AG04450 (cell line): Measurements from ENCODE around the gene LMBRD1. TPM values are rescaled to one million over a fixed set of nuclear protein-coding genes. Genes with fewer than 3 reads are reported as not detected.

ENCODE experiments used
- CTCF ChIA-PET: fragments of 300-600, 350-600 bp; formaldehyde crosslinking; extraction: SDS; loops from one replicate; lab custom pipeline; 2022; ENCODE audit warnings: antibody characterized with exemption, inconsistent platforms; lab: Charles Lee
- POLR2A ChIA-PET: fragments of 350-600 bp; formaldehyde crosslinking; extraction: SDS; loops from one replicate; lab custom pipeline; 2021; ENCODE audit warnings: antibody characterized with exemption, inconsistent platforms; lab: Yijun Ruan, JAX
- DNase-seq: peaks from one replicate; pipeline ENCODE4 v3.0.0-alpha.2; 2011; ENCODE audit warnings: low read depth, low spot score
- H3K27ac ChIP-seq: one replicate; pipeline ENCODE4 v1.5.1; 2012; ENCODE audit warnings: low read depth, low read length, control low read depth
- H3K27me3 ChIP-seq: one replicate; pipeline ENCODE4 v1.6.0; 2012; ENCODE audit warnings: low read length; ENCODE audit not compliant: control insufficient read depth, insufficient read depth
- H3K4me3 ChIP-seq: 2 replicates; pipeline ENCODE4 v1.5.1; 2011; ENCODE audit warnings: mild to moderate bottlenecking, low read depth, low read length, control low read depth
- H3K9me3 ChIP-seq: 2 replicates; pipeline ENCODE4 v1.5.1; 2012; ENCODE audit warnings: low read length; ENCODE audit not compliant: control insufficient read depth, insufficient read depth
- polyA plus RNA-seq: library from polyadenylated mRNA; depleted of rRNA; stranded (reverse); fragments of >200 nt; gene quantifications from 2 replicates; pipeline ENCODE4 v1.2.3, GENCODE V29; 2011
- TF ChIP-seq, protein P1 (sequence below): IDR thresholded peaks from 2 replicates; pipeline ENCODE4 v1.5.1; 2011; ENCODE audit warnings: low read depth, low read length, control low read depth, inconsistent platforms

LMBRD1 gene
- polyA plus RNA-seq, 1 experiment = 27.3 TPM

DNA sequence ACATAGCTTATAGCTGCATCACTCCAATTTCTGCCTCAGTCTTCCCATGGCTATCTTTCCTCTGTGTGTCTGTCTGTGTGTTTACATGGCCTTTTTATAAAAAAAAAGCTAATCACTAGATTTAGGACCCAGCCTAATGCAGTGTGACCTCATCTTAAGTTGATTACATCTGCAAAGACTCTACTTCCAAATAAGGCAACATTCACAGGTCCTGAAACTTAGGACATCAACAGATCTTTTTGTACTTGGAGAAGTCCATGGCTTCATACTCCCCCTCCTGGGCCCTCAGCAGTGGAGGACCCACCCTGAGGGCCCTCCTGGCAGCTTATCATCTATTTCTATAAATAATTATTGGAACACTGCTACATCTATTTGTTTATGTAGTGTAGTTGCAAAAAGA is 146.1 kb downstream of the LMBRD1 start:
- Histone ChIP-seq H3K27ac (no peak overlapping the region), H3K9me3 (no peaks in the 10 kb centered on the region), H3K27me3 (no peaks in the 10 kb centered on the region), H3K4me3 (no peak overlapping the region)
- DNase-seq = no peak
- ChIA-PET POLR2A (no interaction called here), CTCF (no interaction called here)
- TF ChIP-seq, protein P1, sequence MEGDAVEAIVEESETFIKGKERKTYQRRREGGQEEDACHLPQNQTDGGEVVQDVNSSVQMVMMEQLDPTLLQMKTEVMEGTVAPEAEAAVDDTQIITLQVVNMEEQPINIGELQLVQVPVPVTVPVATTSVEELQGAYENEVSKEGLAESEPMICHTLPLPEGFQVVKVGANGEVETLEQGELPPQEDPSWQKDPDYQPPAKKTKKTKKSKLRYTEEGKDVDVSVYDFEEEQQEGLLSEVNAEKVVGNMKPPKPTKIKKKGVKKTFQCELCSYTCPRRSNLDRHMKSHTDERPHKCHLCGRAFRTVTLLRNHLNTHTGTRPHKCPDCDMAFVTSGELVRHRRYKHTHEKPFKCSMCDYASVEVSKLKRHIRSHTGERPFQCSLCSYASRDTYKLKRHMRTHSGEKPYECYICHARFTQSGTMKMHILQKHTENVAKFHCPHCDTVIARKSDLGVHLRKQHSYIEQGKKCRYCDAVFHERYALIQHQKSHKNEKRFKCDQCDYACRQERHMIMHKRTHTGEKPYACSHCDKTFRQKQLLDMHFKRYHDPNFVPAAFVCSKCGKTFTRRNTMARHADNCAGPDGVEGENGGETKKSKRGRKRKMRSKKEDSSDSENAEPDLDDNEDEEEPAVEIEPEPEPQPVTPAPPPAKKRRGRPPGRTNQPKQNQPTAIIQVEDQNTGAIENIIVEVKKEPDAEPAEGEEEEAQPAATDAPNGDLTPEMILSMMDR = no peak

DNA sequence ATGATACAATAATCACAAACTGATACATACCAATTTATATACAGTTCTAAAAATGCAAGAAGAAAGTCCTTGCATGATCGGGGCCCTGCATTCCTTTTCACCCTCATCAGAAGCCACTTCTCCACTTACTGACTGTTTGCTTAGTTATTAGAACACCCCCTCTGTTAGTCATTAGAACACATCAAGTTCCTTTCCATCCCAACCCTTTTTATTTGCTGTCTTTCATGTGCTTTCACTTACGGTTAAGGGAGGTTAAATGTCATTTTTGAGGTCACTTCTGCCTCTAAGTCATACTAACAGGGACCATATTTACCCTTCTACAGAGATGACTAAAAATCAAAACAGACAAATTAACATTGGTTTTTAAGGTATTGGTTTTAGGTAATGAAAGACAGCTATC is 149.1 kb downstream of the LMBRD1 start:
- CTCF ChIA-PET = no interaction called here
- POLR2A ChIA-PET = no interaction called here
- Histone ChIP-seq H3K27ac (no peak overlapping the region), H3K9me3 (no peaks in the 10 kb centered on the region), H3K27me3 (no peaks in the 10 kb centered on the region), H3K4me3 (no peak overlapping the region)
- DNase-seq = no peak
- TF ChIP-seq, protein P1 = no peak

DNA sequence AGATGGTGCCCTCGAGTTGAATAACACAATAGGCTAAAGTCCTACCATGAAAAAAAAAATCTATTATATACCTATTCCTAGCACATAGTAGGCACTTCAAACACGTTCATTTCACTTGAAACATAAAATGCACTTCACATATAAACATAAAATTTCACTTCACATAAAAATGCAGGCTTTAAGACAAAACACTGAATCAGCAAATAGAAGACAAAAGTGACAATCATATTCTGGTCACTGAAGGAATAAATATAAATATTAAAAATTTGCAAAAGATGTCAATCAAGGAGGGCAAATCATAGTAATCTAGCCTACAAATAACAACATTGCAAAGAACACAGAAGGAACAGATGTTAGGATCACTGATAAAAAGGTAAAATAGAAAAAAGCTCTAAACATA is 153.1 kb downstream of the LMBRD1 start:
- no peaks in the 10 kb centered on the region for H3K27me3 ChIP-seq
- no peak overlapping the region for H3K27ac ChIP-seq
- ChIA-PET POLR2A (no interaction called here), CTCF (interaction anchor here (0.6 kb wide), 1 partner anchor 1007 kb away, joined by 3 read pairs; no protein-coding TSS in a partner anchor)
- TF ChIP-seq, protein P1 = no peak
- H3K9me3 ChIP-seq = no peaks in the 10 kb centered on the region
- H3K4me3 ChIP-seq = no peak overlapping the region
- DNase-seq = no peak

DNA sequence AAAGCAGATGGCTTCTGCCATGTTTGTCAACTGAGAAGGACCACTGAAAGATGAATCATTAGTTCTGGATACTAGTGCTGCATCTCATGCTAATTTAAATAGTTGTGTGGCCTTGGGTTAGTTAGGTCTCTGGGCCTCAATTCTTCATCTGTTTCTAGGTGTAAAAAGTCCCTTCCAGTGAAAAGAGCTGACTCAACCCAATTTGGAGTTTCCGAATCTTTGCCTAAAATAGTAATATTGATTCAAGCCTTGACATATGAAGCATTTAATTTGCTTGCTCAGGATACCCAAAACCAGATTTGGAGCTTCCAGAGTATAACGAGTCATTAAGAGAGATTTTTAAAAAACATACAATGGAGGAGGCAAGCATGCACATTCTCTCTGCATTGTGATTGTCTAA is 163.9 kb downstream of the LMBRD1 start:
- ChIA-PET POLR2A (no interaction called here), CTCF (no interaction called here)
- Histone ChIP-seq H3K9me3 (no peaks in the 10 kb centered on the region), H3K4me3 (no peak overlapping the region), H3K27me3 (no peaks in the 10 kb centered on the region), H3K27ac (no peak overlapping the region)
- TF ChIP-seq, protein P1 = no peak
- DNase-seq = no peak

DNA sequence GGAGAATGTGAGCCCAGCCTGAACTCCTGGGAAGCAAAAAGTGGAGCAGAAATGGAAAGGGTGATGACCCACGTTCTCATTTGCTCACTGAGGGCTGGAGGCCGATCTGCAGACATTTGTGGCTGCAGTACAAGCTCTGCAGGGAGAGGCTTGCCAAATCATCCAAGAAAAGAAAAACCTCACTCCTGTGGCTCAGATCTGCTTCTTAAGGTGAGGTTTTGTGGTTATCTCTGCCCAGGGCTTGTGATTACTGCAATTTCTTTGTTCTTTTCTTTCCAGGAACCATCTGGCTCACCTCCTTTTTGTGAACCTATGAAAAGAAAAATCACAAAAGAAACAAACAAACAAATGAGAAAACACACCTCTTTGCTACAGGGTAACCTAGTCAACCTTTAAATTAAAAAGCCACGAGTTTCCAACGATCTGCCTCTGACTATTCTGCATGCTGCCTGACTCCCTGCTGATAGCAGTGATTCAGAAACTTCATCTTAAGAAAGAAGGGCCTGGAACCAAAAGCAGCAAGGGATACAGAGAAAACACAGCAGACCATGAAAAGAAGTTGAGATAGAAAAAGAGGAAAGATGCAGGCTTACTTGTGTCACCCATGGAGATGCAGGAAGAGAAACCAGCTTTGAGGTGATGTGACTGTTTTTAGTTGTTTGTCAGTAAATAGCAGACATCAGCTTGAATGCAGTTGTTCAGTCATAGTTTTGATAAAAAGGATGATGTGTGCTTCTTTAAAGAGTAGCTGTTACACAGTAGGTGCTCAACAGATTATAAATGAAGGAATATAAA is 165.1 kb downstream of the LMBRD1 start:
- H3K9me3 ChIP-seq = no peaks in the 10 kb centered on the region
- no peaks in the 10 kb centered on the region for H3K27me3 ChIP-seq
- POLR2A ChIA-PET = no interaction called here
- TF ChIP-seq, protein P1 = no peak
- H3K27ac ChIP-seq = no peak overlapping the region
- H3K4me3 ChIP-seq = no peak overlapping the region
- CTCF ChIA-PET = no interaction called here
- DNase-seq = no peak
